WTC11 (cell line): ENCODE results near the gene HIF1A. TPM values are rescaled to one million over a fixed set of nuclear protein-coding genes. Genes with fewer than 3 reads are reported as not detected.

Source experiments
- ATAC-seq: fragments of 200-7000 bp; cut with Tn5 transposase; 2 replicates; pipeline ENCODE4 v1.10.0; 2021; ENCODE audit warnings: mild to moderate bottlenecking, moderate library complexity
- CTCF ChIA-PET: fragments of 300-600 bp; sonication (Branson Sonifier 250); formaldehyde crosslinking; loops from one replicate; lab custom pipeline; 2021; ENCODE audit warnings: antibody characterized with exemption; lab: Charles Lee
- POLR2A ChIA-PET: fragments of 350-600 bp; sonication (Branson Sonifier 250); formaldehyde crosslinking; loops from one replicate; lab custom pipeline; 2021; ENCODE audit warnings: antibody characterized with exemption; lab: Charles Lee
- DNase-seq: peaks from one replicate; pipeline ENCODE4 v3.0.0; 2021; ENCODE audit warnings: low spot score
- H3K27ac Mint-ChIP-seq: 2 replicates; pipeline ENCODE4 v1.8.0; 2021; ENCODE audit warnings: mixed read lengths
- H3K27me3 Mint-ChIP-seq: 2 replicates; pipeline ENCODE4 v1.8.0; 2021; ENCODE audit warnings: low read depth, mild to moderate bottlenecking, moderate library complexity, mixed read lengths
- H3K36me3 Mint-ChIP-seq: 2 replicates; pipeline ENCODE4 v1.8.0; 2021; ENCODE audit warnings: mixed read lengths
- H3K4me1 Mint-ChIP-seq: 2 replicates; pipeline ENCODE4 v1.8.0; 2022; ENCODE audit warnings: mixed read lengths
- H3K4me3 Mint-ChIP-seq: 2 replicates; pipeline ENCODE4 v1.8.0; 2021; ENCODE audit warnings: mild to moderate bottlenecking, moderate library complexity, mixed read lengths
- H3K9me3 Mint-ChIP-seq: 2 replicates; pipeline ENCODE4 v1.8.0; 2021; ENCODE audit warnings: mixed read lengths
- ESRRA ChIP-seq: sonication (generic); formaldehyde crosslinking; IDR thresholded peaks from 2 replicates; pipeline ENCODE4 v1.8.1; 2022; ENCODE audit warnings: mild to moderate bottlenecking, missing genetic modification reagents, borderline replicate concordance
- FOXK1 ChIP-seq: sonication (generic); formaldehyde crosslinking; IDR thresholded peaks from 2 replicates; pipeline ENCODE4 v1.8.0; 2022; ENCODE audit warnings: mild to moderate bottlenecking, moderate library complexity, missing genetic modification reagents
- GABPB1 ChIP-seq: sonication (generic); formaldehyde crosslinking; IDR thresholded peaks from 2 replicates; pipeline ENCODE4 v1.8.1; 2023; ENCODE audit warnings: mild to moderate bottlenecking, missing genetic modification reagents
- GRHL2 ChIP-seq: fragments of 250-450 bp; sonication (Bioruptor Pico); IDR thresholded peaks from 2 replicates; pipeline ENCODE4 v1.8.0; 2022; ENCODE audit warnings: mild to moderate bottlenecking, moderate library complexity; ENCODE audit not compliant: insufficient replicate concordance, severe bottlenecking
- IRF2 ChIP-seq: sonication (generic); formaldehyde crosslinking; IDR thresholded peaks from 2 replicates; pipeline ENCODE4 v1.8.0; 2022; ENCODE audit warnings: low read depth, missing genetic modification reagents, borderline replicate concordance
- NFATC4 ChIP-seq: fragments of 250-450 bp; sonication (Bioruptor Pico); IDR thresholded peaks from 2 replicates; pipeline ENCODE4 v1.9.0; 2021; ENCODE audit warnings: mild to moderate bottlenecking
- NFYB ChIP-seq: sonication (generic); formaldehyde crosslinking; conservative IDR thresholded peaks from 2 replicates; pipeline ENCODE4 v1.8.0; 2022; ENCODE audit warnings: low read depth, missing genetic modification reagents
- RORB ChIP-seq: fragments of 250-450 bp; sonication (Bioruptor Pico); IDR thresholded peaks from 2 replicates; pipeline ENCODE4 v1.9.0; 2021; ENCODE audit warnings: mild to moderate bottlenecking
- TEAD1 ChIP-seq: sonication (generic); formaldehyde crosslinking; IDR thresholded peaks from 2 replicates; pipeline ENCODE4 v1.8.0; 2022; ENCODE audit warnings: mild to moderate bottlenecking, missing genetic modification reagents
- ZNF219 ChIP-seq: sonication (generic); formaldehyde crosslinking; IDR thresholded peaks from 2 replicates; pipeline ENCODE4 v1.8.0; 2023; ENCODE audit warnings: missing genetic modification reagents, mild to moderate bottlenecking, borderline replicate concordance
- ZNF416 ChIP-seq: fragments of 250-450 bp; sonication (Bioruptor Pico); IDR thresholded peaks from 2 replicates; pipeline ENCODE4 v1.9.0; 2021; ENCODE audit warnings: mild to moderate bottlenecking, inconsistent platforms
- total RNA-seq: library from RNA; stranded (reverse); gene quantifications from 3 replicates; pipeline ENCODE4 v1.2.3, GENCODE V29; 2021
- TF ChIP-seq, protein P1 (sequence below): fragments of 250-450 bp; sonication (Bioruptor Pico); IDR thresholded peaks from 2 replicates; pipeline ENCODE4 v1.9.0; 2021; ENCODE audit warnings: mild to moderate bottlenecking
- TF ChIP-seq, protein P2 (sequence below): sonication (generic); formaldehyde crosslinking; IDR thresholded peaks from 2 replicates; pipeline ENCODE4 v1.8.0; 2022; ENCODE audit warnings: mild to moderate bottlenecking, missing genetic modification reagents
- TF ChIP-seq, protein P3 (sequence below): sonication (generic); formaldehyde crosslinking; IDR thresholded peaks from 2 replicates; pipeline ENCODE4 v1.8.1; 2023; ENCODE audit warnings: mild to moderate bottlenecking, missing genetic modification reagents
- TF ChIP-seq, protein P4 (sequence below): sonication (generic); formaldehyde crosslinking; IDR thresholded peaks from 2 replicates; pipeline ENCODE4 v1.8.0; 2022; ENCODE audit warnings: missing genetic modification reagents

HIF1A gene
- total RNA-seq, 1 experiment from 2014 or later, result 165 TPM

DNA sequence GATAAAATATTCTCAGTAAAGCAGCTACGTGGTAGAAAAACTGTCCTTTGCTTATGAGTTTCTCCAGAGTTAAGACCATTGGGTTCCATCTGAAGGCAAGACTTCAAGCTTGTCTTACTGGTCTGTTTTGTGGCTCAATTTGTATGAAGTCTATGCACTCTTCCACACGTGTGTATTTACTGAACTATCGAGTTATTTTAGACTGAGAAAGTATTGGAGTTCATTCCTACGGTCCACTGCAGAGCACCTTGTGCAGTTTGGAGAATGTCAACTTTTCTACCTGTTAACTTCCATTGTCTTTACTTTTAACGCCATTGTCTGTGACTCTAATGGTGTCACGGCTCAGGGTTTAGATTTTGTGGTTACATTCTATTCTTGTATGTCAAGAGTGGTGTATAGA, 3.7 kb downstream of the HIF1A start (continued):
- TF ChIP-seq, protein P1, sequence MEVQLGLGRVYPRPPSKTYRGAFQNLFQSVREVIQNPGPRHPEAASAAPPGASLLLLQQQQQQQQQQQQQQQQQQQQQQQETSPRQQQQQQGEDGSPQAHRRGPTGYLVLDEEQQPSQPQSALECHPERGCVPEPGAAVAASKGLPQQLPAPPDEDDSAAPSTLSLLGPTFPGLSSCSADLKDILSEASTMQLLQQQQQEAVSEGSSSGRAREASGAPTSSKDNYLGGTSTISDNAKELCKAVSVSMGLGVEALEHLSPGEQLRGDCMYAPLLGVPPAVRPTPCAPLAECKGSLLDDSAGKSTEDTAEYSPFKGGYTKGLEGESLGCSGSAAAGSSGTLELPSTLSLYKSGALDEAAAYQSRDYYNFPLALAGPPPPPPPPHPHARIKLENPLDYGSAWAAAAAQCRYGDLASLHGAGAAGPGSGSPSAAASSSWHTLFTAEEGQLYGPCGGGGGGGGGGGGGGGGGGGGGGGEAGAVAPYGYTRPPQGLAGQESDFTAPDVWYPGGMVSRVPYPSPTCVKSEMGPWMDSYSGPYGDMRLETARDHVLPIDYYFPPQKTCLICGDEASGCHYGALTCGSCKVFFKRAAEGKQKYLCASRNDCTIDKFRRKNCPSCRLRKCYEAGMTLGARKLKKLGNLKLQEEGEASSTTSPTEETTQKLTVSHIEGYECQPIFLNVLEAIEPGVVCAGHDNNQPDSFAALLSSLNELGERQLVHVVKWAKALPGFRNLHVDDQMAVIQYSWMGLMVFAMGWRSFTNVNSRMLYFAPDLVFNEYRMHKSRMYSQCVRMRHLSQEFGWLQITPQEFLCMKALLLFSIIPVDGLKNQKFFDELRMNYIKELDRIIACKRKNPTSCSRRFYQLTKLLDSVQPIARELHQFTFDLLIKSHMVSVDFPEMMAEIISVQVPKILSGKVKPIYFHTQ (CRISPR knock-in tag), result no peak
- no peak for TF ChIP-seq NFYB (CRISPR knock-in tag)

DNA sequence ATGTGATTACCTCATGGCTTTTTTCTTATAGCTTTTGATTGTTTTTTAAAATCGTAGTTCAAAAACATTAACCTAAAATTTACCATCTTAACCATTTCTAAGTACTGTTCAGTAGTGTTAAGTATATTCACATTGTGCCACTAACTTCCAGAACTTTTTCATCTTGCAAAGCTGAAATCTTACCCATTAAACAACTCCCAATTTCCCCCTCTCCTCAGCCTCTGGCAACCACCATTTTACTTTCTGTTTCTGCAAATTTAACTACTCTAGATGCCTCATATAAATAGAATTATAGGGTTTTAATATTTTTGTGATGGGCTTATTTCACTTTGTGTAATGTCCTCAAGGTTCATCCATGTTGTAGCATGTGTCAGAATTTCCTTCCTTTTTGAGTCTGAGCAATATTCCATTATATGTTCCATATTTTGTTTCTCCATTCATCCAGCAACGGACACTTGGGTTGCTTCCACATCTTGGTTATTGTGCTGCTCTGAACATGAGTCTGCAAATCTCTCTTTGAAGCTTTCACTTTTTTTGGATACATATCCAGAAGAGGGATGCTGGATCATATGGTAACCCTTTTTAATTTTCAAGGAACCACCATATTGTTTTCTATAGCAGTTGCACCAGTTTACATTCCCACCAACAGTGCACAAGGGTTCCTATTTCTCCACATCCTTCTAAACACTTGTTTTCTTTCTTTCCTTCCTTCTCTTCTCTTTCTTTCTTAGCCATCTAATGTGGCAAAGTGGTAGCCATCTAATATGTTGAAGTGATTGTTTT, 5.0 kb downstream of the HIF1A start:
- DNase-seq, result no peak
- no peaks in the 10 kb centered on the region for H3K27me3 Mint-ChIP-seq
- H3K9me3 Mint-ChIP-seq, result no peaks in the 10 kb centered on the region
- no peak for TF ChIP-seq ZNF416 (CRISPR knock-in tag)
- no peak for TF ChIP-seq GABPB1
- no peak for TF ChIP-seq IRF2 (CRISPR knock-in tag)
- TF ChIP-seq, protein P2, sequence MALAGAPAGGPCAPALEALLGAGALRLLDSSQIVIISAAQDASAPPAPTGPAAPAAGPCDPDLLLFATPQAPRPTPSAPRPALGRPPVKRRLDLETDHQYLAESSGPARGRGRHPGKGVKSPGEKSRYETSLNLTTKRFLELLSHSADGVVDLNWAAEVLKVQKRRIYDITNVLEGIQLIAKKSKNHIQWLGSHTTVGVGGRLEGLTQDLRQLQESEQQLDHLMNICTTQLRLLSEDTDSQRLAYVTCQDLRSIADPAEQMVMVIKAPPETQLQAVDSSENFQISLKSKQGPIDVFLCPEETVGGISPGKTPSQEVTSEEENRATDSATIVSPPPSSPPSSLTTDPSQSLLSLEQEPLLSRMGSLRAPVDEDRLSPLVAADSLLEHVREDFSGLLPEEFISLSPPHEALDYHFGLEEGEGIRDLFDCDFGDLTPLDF, result no peak
- no peak for TF ChIP-seq GRHL2
- no peak for TF ChIP-seq ZNF219 (CRISPR knock-in tag)
- TF ChIP-seq RORB, result no peak
- TF ChIP-seq NFATC4 (CRISPR knock-in tag), result no peak
- peaks cover 9% of the 10 kb centered on the region for H3K36me3 Mint-ChIP-seq
- H3K4me1 Mint-ChIP-seq, result peaks cover 68% of the 10 kb centered on the region
- peak overlapping the region; percentile 23 for H3K4me3 Mint-ChIP-seq
- CTCF ChIA-PET, result interaction anchor here (0.5 kb wide), 1 partner anchor 35 kb away, joined by 3 read pairs; no protein-coding TSS in a partner anchor
- POLR2A ChIA-PET, result no interaction called here
- peak overlapping the region; percentile 97 for H3K27ac Mint-ChIP-seq
- ATAC-seq, result no peak

DNA sequence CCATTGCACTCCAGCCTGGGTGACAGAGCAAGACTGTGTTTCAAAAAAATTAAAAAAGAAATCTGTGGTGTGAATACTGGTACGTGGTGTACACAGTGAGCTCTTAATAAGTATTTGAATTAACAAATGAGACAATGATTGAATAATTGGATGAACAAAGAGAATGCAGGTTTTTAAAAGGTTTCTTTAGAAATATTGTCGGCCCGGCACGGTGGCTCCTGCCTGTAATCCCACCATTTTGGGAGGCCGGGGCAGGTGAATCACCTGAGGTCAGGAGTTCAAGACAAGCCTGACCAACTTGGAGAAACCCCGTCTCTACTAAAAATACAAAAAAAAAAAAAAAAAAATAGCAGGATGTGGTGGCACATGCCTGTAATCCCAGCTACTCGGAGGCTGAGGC, 6.6 kb downstream of the HIF1A start:
- POLR2A ChIA-PET, result no interaction called here

More for the DNA sequence above, 6.6 kb downstream of the HIF1A start:
- peaks cover 79% of the 10 kb centered on the region for H3K4me1 Mint-ChIP-seq
- peaks cover 1% of the 10 kb centered on the region for H3K36me3 Mint-ChIP-seq
- CTCF ChIA-PET, result interaction anchor here (1.2 kb wide), 1 partner anchor 235 kb away, joined by 3 read pairs; no protein-coding TSS in a partner anchor
- no peaks in the 10 kb centered on the region for H3K27me3 Mint-ChIP-seq
- H3K4me3 Mint-ChIP-seq, result no peak overlapping the region
- ATAC-seq, result no peak
- no peak for DNase-seq
- TF ChIP-seq ESRRA (CRISPR knock-in tag) (no peak), FOXK1 (CRISPR knock-in tag) (no peak), TEAD1 (no peak)
- TF ChIP-seq, protein P3, sequence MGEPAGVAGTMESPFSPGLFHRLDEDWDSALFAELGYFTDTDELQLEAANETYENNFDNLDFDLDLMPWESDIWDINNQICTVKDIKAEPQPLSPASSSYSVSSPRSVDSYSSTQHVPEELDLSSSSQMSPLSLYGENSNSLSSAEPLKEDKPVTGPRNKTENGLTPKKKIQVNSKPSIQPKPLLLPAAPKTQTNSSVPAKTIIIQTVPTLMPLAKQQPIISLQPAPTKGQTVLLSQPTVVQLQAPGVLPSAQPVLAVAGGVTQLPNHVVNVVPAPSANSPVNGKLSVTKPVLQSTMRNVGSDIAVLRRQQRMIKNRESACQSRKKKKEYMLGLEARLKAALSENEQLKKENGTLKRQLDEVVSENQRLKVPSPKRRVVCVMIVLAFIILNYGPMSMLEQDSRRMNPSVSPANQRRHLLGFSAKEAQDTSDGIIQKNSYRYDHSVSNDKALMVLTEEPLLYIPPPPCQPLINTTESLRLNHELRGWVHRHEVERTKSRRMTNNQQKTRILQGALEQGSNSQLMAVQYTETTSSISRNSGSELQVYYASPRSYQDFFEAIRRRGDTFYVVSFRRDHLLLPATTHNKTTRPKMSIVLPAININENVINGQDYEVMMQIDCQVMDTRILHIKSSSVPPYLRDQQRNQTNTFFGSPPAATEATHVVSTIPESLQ (CRISPR knock-in tag), result no peak
- TF ChIP-seq, protein P4, sequence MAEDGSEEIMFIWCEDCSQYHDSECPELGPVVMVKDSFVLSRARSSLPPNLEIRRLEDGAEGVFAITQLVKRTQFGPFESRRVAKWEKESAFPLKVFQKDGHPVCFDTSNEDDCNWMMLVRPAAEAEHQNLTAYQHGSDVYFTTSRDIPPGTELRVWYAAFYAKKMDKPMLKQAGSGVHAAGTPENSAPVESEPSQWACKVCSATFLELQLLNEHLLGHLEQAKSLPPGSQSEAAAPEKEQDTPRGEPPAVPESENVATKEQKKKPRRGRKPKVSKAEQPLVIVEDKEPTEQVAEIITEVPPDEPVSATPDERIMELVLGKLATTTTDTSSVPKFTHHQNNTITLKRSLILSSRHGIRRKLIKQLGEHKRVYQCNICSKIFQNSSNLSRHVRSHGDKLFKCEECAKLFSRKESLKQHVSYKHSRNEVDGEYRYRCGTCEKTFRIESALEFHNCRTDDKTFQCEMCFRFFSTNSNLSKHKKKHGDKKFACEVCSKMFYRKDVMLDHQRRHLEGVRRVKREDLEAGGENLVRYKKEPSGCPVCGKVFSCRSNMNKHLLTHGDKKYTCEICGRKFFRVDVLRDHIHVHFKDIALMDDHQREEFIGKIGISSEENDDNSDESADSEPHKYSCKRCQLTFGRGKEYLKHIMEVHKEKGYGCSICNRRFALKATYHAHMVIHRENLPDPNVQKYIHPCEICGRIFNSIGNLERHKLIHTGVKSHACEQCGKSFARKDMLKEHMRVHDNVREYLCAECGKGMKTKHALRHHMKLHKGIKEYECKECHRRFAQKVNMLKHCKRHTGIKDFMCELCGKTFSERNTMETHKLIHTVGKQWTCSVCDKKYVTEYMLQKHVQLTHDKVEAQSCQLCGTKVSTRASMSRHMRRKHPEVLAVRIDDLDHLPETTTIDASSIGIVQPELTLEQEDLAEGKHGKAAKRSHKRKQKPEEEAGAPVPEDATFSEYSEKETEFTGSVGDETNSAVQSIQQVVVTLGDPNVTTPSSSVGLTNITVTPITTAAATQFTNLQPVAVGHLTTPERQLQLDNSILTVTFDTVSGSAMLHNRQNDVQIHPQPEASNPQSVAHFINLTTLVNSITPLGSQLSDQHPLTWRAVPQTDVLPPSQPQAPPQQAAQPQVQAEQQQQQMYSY (CRISPR knock-in tag), result no peak
- H3K27ac Mint-ChIP-seq, result no peak overlapping the region
- no peaks in the 10 kb centered on the region for H3K9me3 Mint-ChIP-seq
